ENCODE data around the gene DUSP16. TPM values are rescaled to one million over a fixed set of nuclear protein-coding genes. Genes with fewer than 3 reads are reported as not detected.

DUSP16 gene
- total RNA-seq, 1 donor = 12.1 TPM

- no peak overlapping the region for H3K4me3 ChIP-seq (ENCODE audit: low read depth, low read length)
- no peak for DNase-seq (ENCODE audit: low read depth)
- TF ChIP-seq CTCF (IDR thresholded peaks at IDR 0.05; ENCODE audit: insufficient read depth, low read depth, low read length) = no peak
Observed at GRCh38 chr12:12555656-12556055, 7.0 kb downstream of the DUSP16 start.

GRCh38 chr12:12553208-12553785, 9.4 kb downstream of the DUSP16 start:
- no peak for DNase-seq (ENCODE audit: low read depth)
- H3K4me3 ChIP-seq (ENCODE audit: low read depth, low read length) = no peak overlapping the region
- TF ChIP-seq CTCF (IDR thresholded peaks at IDR 0.05; ENCODE audit: insufficient read depth, low read depth, low read length) = no peak

- DNase-seq (ENCODE audit: low read depth) = no peak
- no peak for TF ChIP-seq CTCF (IDR thresholded peaks at IDR 0.05; ENCODE audit: insufficient read depth, low read depth, low read length)
- H3K4me3 ChIP-seq (ENCODE audit: low read depth, low read length) = no peak overlapping the region
Observed at GRCh38 chr12:12551115-12551514, 11.5 kb downstream of the DUSP16 start.

- TF ChIP-seq CTCF (IDR thresholded peaks at IDR 0.05; ENCODE audit: insufficient read depth, low read depth, low read length) = no peak
- DNase-seq (ENCODE audit: low read depth) = no peak
Observed at GRCh38 chr12:12550277-12550676, 12.4 kb downstream of the DUSP16 start.

GRCh38 chr12:12549426-12549825, 13.2 kb downstream of the DUSP16 start:
- no peak overlapping the region for H3K4me3 ChIP-seq (ENCODE audit: low read depth, low read length)
- TF ChIP-seq CTCF (IDR thresholded peaks at IDR 0.05; ENCODE audit: insufficient read depth, low read depth, low read length) = no peak
- no peak for DNase-seq (ENCODE audit: low read depth)

More at GRCh38 chr12:12550277-12550676, 12.4 kb downstream of the DUSP16 start:
- H3K4me3 ChIP-seq (ENCODE audit: low read depth, low read length) = no peak overlapping the region

- H3K4me3 ChIP-seq (ENCODE audit: low read depth, low read length) = no peak overlapping the region
- no peak for TF ChIP-seq CTCF (IDR thresholded peaks at IDR 0.05; ENCODE audit: insufficient read depth, low read depth, low read length)
- DNase-seq (ENCODE audit: low read depth) = no peak
Observed at GRCh38 chr12:12548713-12549112, 13.9 kb downstream of the DUSP16 start.

- TF ChIP-seq CTCF (IDR thresholded peaks at IDR 0.05; ENCODE audit: insufficient read depth, low read depth, low read length) = no peak
- DNase-seq (ENCODE audit: low read depth) = no peak
- H3K4me3 ChIP-seq (ENCODE audit: low read depth, low read length) = no peak overlapping the region
Observed at GRCh38 chr12:12546314-12546772, 16.3 kb downstream of the DUSP16 start.

Data from fibroblast of villous mesenchyme (primary cell).